ENCODE data around the gene CHEK2. TPM values are rescaled to one million over a fixed set of nuclear protein-coding genes. Genes with fewer than 3 reads are reported as not detected.
"Not testable (repeated sequence)": the region's sequence is repeated elsewhere in the genome, so short reads cannot be mapped to it uniquely, and the experiment has no call there.

Gene CHEK2
- total RNA-seq, 2 donors from 2014 or later = 15.6 to 18.6 TPM

DNA sequence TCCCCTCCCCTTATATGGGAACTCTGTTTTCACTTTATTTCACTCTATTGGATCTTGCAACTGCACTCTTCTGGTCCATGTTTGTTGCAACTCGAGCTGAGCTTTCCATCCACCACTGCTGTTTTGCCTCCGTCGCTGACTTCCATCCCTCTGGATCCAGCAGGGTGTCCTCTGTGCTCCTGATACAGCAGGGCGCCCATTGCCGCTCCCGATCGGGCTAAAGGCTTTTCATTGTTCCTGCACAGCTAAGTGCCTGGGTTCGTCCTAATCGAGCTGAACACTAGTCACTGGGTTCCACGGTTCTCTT is 19.8 kb upstream of the CHEK2 start:
- TF ChIP-seq, protein P1, sequence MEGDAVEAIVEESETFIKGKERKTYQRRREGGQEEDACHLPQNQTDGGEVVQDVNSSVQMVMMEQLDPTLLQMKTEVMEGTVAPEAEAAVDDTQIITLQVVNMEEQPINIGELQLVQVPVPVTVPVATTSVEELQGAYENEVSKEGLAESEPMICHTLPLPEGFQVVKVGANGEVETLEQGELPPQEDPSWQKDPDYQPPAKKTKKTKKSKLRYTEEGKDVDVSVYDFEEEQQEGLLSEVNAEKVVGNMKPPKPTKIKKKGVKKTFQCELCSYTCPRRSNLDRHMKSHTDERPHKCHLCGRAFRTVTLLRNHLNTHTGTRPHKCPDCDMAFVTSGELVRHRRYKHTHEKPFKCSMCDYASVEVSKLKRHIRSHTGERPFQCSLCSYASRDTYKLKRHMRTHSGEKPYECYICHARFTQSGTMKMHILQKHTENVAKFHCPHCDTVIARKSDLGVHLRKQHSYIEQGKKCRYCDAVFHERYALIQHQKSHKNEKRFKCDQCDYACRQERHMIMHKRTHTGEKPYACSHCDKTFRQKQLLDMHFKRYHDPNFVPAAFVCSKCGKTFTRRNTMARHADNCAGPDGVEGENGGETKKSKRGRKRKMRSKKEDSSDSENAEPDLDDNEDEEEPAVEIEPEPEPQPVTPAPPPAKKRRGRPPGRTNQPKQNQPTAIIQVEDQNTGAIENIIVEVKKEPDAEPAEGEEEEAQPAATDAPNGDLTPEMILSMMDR (IDR thresholded peaks at IDR 0.05) = no peak
- no peak for TF ChIP-seq POLR2A (IDR thresholded peaks at IDR 0.05)
- no peak for TF ChIP-seq POLR2AphosphoS5 (IDR thresholded peaks at IDR 0.05)
- no peaks in the 10 kb centered on the region for H3K4me1 ChIP-seq (replicated peaks)
- no peak overlapping the region for H3K27ac ChIP-seq
- H3K4me3 ChIP-seq = no peak overlapping the region
- no peak for DNase-seq (ENCODE audit: low spot score)
- H3K36me3 ChIP-seq = no peaks in the 10 kb centered on the region
- no peaks in the 10 kb centered on the region for H3K27me3 ChIP-seq (replicated peaks; ENCODE audit: insufficient read depth)
- 95% methylated on average over 10 of the region's 10 CpGs for WGBS
- no peaks in the 10 kb centered on the region for H3K9me3 ChIP-seq
- intact Hi-C loops (cut with DNase I) = no loop called here

DNA sequence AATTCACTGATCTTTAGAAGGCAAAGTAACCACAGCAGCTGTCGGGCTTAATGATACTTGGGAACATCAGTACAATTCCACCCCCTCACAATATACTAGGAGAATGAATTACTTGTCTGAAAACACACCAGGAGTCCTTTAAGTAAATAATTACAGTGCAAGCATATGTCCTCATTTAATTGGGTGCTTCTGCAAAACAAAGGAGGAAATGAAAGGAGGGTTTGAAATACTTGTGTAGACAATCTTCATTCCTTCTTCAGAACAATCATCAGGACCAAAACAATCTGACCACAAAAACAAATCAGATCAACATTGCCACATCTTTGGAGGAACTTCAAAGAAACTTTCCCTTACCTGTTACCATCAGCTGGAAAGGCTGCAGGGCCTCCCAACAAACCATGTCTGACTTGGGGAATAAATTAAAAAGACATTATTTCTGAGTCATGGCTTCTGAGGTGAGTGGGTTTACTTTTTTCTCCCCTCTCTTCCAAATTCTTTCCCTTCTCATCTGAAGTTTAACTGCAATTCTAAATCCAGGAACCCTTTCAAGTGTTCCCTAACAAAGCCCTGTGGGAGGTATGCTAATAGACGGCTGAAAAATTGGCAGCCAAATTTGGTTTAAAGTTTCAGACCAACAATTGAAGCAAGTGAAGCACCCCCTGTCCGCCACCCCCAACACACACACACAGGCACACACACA is 18.4 kb upstream of the CHEK2 start:
- 25% methylated on average over 3 of the region's 3 CpGs for WGBS
- TF ChIP-seq POLR2A (IDR thresholded peaks at IDR 0.05) (no peak), POLR2AphosphoS5 (IDR thresholded peaks at IDR 0.05) (peak; percentile 67)
- TF ChIP-seq, protein P1 (IDR thresholded peaks at IDR 0.05) = no peak
- H3K27ac ChIP-seq = peak overlapping the region; percentile 45 to 46
- intact Hi-C loops (cut with DNase I) = no loop called here
- H3K4me1 ChIP-seq (replicated peaks) = no peaks in the 10 kb centered on the region
- no peaks in the 10 kb centered on the region for H3K27me3 ChIP-seq (replicated peaks; ENCODE audit: insufficient read depth)
- no peak for DNase-seq (ENCODE audit: low spot score)
- no peaks in the 10 kb centered on the region for H3K36me3 ChIP-seq
- H3K4me3 ChIP-seq = no peak overlapping the region
- no peaks in the 10 kb centered on the region for H3K9me3 ChIP-seq

DNA sequence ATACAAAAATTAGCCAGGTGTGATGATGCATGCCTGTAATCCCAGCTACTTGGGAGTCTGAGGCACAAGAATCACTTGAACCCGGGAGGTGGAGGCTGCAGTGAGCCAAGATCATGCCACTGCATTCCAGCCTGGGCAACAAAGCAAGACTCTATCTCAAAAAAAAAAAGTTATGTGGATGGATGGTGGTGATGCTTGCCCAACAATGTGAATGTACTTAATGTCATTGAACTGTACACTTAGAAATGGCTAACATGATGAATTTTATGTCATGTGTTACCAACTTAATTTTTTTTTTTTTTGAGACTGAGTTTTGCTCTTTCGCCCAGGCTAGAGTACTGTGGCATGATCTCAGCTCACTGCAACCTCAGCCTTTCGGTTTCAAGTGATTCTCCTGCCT is 12.9 kb upstream of the CHEK2 start:
- not testable (repeated sequence) for H3K27ac ChIP-seq
- WGBS = 94% methylated on average over 3 of the region's 3 CpGs

DNA sequence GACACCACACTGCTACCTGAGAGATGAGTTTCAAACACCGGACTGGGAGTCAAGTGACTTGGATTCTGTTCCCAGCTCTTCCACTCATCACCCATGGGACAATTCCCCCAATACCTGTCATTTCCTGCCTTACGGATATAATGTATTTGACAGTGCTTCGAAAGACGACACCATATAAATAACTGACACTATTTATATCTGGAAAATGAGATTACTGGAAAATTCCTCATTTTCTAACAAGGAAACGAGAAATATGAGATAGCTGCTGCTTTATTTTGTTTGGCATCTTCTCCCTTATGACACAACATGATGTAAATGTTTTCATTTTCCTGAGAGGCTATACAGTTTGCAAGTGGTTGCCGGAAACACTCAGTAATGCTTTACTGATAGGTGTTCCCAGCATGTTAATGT is 8.9 kb upstream of the CHEK2 start:
- Histone ChIP-seq H3K36me3 (no peaks in the 10 kb centered on the region), H3K27ac (no peak overlapping the region), H3K27me3 (replicated peaks; ENCODE audit: insufficient read depth) (no peaks in the 10 kb centered on the region), H3K4me1 (replicated peaks) (no peaks in the 10 kb centered on the region), H3K4me3 (no peak overlapping the region), H3K9me3 (no peaks in the 10 kb centered on the region)
- 74% methylated on average over 6 of the region's 6 CpGs for WGBS
- intact Hi-C loops (cut with DNase I) = no loop called here
- TF ChIP-seq POLR2AphosphoS5 (IDR thresholded peaks at IDR 0.05) (no peak), POLR2A (IDR thresholded peaks at IDR 0.05) (no peak)
- TF ChIP-seq, protein P1 (IDR thresholded peaks at IDR 0.05) = no peak
- no peak for DNase-seq (ENCODE audit: low spot score)

More for the DNA sequence above, 12.9 kb upstream of the CHEK2 start:
- H3K4me1 ChIP-seq (replicated peaks); H3K4me3 ChIP-seq; DNase-seq (ENCODE audit: low spot score); H3K27me3 ChIP-seq (replicated peaks; ENCODE audit: insufficient read depth); H3K9me3 ChIP-seq; H3K36me3 ChIP-seq; intact Hi-C loops (cut with DNase I): not testable (repeated sequence)

DNA sequence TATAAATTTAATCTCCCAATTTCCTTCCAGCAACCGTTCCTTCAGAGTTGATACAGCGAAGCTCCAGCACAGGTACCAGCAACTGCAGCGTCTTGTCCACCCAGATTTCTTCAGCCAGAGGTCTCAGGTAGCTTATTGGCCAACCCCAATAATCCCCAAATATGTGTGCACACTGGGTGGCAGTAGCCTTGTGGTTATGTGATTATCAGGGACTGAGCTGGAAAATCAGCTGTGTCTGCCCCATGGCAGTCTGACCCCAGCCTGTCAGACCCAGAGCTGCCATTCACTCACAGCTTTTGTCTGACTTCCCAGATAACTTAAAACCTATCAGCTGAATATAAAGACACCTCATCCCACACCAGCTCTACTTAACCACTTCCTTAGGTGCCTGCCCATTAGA is 2.2 kb upstream of the CHEK2 start:
- H3K27ac ChIP-seq = no peak overlapping the region
- intact Hi-C loops (cut with DNase I) = loop anchor here (2.0 kb wide), 1 partner anchor 29 kb away; the partner anchor contains the start of gene CCDC117
- no peak for TF ChIP-seq POLR2A (IDR thresholded peaks at IDR 0.05)
- no peak for TF ChIP-seq POLR2AphosphoS5 (IDR thresholded peaks at IDR 0.05)
- TF ChIP-seq, protein P1 (IDR thresholded peaks at IDR 0.05) = no peak
- H3K9me3 ChIP-seq = no peaks in the 10 kb centered on the region
- peaks cover 0 to 3% of the 10 kb centered on the region in 2 donors for H3K36me3 ChIP-seq
- DNase-seq (ENCODE audit: low spot score) = no peak
- WGBS = 90% methylated on average over 3 of the region's 3 CpGs
- no peaks in the 10 kb centered on the region for H3K4me1 ChIP-seq (replicated peaks)
- H3K4me3 ChIP-seq = no peak overlapping the region
- no peaks in the 10 kb centered on the region for H3K27me3 ChIP-seq (replicated peaks; ENCODE audit: insufficient read depth)

Data from prostate gland (tissue), 2 donors.